ENCODE results near the gene VKORC1L1. TPM values are rescaled to one million over a fixed set of nuclear protein-coding genes. Genes with fewer than 3 reads are reported as not detected.
"Not testable (repeated sequence)": the region's sequence is repeated elsewhere in the genome, so short reads cannot be mapped to it uniquely, and the experiment has no call there.

The VKORC1L1 gene
- total and polyA plus RNA-seq, 2 donors, result 6.0 to 8.5 TPM

DNA sequence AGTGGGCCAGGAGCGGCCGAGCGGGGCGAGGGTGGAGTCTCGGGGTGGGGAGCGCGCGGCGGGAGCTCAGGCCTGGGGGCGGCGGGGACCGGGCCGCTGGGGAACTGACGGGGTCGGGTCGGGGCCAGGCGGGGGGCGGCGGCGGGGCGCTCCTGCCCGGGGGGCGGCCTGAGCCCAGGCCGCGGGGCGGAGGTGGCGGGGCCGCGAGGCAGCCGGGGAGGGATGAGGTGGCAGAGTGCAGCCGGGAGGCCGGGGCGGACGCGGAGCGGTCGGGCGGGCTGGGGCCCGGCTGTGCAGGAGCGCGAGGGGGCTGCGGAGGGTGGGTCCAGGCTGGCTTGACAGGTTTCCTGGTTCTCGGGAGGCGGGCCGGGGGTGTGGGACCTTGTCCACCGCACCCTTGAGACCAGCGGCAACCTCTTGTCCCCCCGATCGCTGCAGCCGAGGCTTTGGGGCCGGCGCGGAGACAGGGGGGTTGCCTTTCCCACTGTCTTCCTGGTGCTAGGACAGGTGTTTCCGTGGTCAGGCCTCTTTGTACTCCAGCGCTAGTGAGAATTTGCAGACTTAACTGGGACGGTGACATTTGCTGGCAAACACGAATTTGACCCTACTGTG, 814 bp downstream of the VKORC1L1 start:
- Histone ChIP-seq H3K4me3 (ENCODE audit: low read length in 2 of 2) (peak overlapping the region; percentile 73 to 74), H3K27ac (ENCODE audit: low read depth in 1 of 2, low read length in 1 of 2) (peak overlapping the region; percentile 17 to 70)
- not testable (repeated sequence) for H3K9me3 ChIP-seq (ENCODE audit: control insufficient read depth in 2 of 2, insufficient read depth in 1 of 2, low read length in 1 of 2); H3K27me3 ChIP-seq (ENCODE audit: control insufficient read depth in 2 of 2, insufficient read depth in 1 of 2, low read length in 1 of 2); H3K36me3 ChIP-seq (ENCODE audit: control insufficient read depth in 2 of 2, insufficient read depth in 2 of 2, low read length in 1 of 2); H3K4me1 ChIP-seq (ENCODE audit: control insufficient read depth in 2 of 2, insufficient read depth in 2 of 2, low read length in 2 of 2)
- peak in 4 of 9 donors; percentile 3 to 25 (median 10) for DNase-seq (ENCODE audit: low read depth in 6 of 9, low spot score in 9 of 9)
- 2% methylated on average over 57 of the region's 57 CpGs for WGBS

DNA sequence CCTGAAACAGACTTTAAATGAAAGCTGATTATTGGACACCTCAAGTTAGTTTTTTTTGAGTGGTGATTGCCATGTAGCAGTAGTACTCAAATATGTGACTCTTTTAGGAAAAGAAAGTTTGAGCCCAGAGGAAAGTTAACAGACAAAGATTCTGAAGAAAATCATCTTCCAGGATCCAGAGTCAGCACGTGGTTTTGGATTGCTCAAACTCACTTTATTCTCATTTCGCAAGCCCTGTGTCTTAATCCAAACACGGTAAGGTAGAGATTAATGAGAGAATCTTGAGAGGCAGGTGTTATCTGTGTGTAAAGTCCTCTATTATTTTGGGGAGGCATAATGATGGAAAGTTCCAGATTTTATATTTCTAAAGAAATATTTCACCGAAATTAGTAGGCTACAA, 2.8 kb downstream of the VKORC1L1 start:
- DNase-seq (ENCODE audit: low read depth in 6 of 9, low spot score in 9 of 9); H3K27me3 ChIP-seq (ENCODE audit: control insufficient read depth in 2 of 2, insufficient read depth in 1 of 2, low read length in 1 of 2); H3K9me3 ChIP-seq (ENCODE audit: control insufficient read depth in 2 of 2, insufficient read depth in 1 of 2, low read length in 1 of 2); H3K36me3 ChIP-seq (ENCODE audit: control insufficient read depth in 2 of 2, insufficient read depth in 2 of 2, low read length in 1 of 2); H3K4me1 ChIP-seq (ENCODE audit: control insufficient read depth in 2 of 2, insufficient read depth in 2 of 2, low read length in 2 of 2); H3K27ac ChIP-seq (ENCODE audit: low read depth in 1 of 2, low read length in 1 of 2); H3K4me3 ChIP-seq (ENCODE audit: low read length in 2 of 2): not testable (repeated sequence)
- WGBS, result 98% methylated on average over 4 of the region's 4 CpGs

DNA sequence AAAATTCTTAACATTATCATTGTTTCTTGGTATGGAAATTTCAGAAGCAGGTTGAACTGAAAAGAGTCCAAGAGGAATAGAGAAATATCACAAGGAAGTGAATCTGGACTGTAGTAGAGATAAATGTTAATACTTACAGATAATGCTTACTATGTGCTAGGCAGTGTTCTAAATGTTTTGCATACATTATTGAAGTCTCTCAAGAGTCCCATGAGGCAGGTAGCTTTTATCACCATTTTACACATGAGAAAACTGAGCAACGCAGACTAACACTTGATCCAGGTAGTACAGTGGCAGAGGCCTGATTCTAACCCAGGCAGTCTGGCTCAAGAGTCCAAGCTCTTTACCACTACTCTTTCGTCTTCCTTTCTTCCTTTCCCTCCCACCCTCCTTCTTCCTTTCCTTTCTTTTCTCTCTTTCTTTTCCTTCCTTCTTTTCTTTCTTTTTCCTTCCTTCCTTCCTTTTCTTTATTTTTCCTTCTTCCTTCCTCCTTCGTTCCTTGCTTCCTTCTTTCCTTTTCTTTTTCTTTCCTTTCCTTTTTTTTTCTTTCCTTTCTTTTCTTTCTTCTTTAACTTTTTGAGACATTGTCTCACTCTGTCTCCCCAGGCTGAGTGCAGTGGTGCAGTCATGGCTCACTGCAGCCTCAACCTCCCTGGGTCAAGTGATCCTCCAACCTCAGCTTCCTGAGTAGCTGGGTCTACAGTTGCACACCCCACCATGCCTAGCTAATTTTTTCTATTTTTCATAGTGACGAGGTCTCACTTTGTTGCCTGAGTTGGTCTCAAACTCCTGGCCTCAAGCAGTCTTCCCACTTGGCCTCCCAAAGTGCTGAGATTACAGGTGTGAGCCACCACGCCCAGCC, 6.6 kb downstream of the VKORC1L1 start:
- not testable (repeated sequence) for H3K4me1 ChIP-seq (ENCODE audit: control insufficient read depth in 2 of 2, insufficient read depth in 2 of 2, low read length in 2 of 2); H3K36me3 ChIP-seq (ENCODE audit: control insufficient read depth in 2 of 2, insufficient read depth in 2 of 2, low read length in 1 of 2); DNase-seq (ENCODE audit: low read depth in 6 of 9, low spot score in 9 of 9); H3K27me3 ChIP-seq (ENCODE audit: control insufficient read depth in 2 of 2, insufficient read depth in 1 of 2, low read length in 1 of 2); H3K27ac ChIP-seq (ENCODE audit: low read depth in 1 of 2, low read length in 1 of 2); H3K4me3 ChIP-seq (ENCODE audit: low read length in 2 of 2); H3K9me3 ChIP-seq (ENCODE audit: control insufficient read depth in 2 of 2, insufficient read depth in 1 of 2, low read length in 1 of 2)
- 74% methylated on average over 5 of the region's 5 CpGs for WGBS

DNA sequence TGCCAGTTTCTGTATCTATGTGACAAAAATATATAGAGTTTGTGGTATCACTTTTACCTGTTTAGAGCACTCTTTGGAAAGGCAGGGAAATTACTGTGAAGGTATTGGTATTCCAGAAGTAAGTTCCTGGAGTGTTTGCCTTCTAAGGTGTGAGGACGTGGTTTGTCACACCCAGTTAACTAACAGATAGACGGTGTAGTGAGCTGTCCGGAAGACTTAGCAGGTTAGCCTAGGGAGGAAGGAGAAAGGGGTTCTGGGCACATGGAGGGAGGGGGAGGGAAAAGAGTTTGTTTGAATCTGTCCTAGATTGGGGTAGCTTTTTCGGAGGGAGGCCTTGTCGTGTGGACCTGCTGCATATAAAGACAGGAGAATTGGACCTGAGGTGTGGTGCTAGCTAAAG, 7.4 kb downstream of the VKORC1L1 start:
- not testable (repeated sequence) for H3K27me3 ChIP-seq (ENCODE audit: control insufficient read depth in 2 of 2, insufficient read depth in 1 of 2, low read length in 1 of 2); H3K36me3 ChIP-seq (ENCODE audit: control insufficient read depth in 2 of 2, insufficient read depth in 2 of 2, low read length in 1 of 2); DNase-seq (ENCODE audit: low read depth in 6 of 9, low spot score in 9 of 9); H3K4me3 ChIP-seq (ENCODE audit: low read length in 2 of 2); H3K9me3 ChIP-seq (ENCODE audit: control insufficient read depth in 2 of 2, insufficient read depth in 1 of 2, low read length in 1 of 2); H3K27ac ChIP-seq (ENCODE audit: low read depth in 1 of 2, low read length in 1 of 2); H3K4me1 ChIP-seq (ENCODE audit: control insufficient read depth in 2 of 2, insufficient read depth in 2 of 2, low read length in 2 of 2)
- 99% methylated on average over 5 of the region's 5 CpGs for WGBS

DNA sequence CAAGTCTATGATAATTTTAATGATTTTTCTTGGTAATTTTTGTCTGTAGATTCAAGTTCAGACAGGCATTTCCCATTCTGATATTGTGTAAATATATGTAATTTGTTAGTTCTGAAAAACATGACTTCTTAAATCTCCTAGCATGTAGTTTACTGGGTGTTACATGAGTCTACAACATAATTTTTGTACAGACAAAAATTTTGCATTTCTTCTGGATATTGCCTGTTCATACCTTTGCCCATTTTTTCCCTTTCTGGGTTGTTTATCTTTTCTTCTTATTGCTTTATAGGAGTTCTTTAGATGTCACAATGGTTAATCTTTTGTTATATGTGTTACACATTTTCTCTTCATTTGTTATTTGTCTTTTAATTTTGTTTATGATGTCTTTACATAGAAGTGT, 12.1 kb downstream of the VKORC1L1 start:
- H3K9me3 ChIP-seq (ENCODE audit: control insufficient read depth in 2 of 2, insufficient read depth in 1 of 2, low read length in 1 of 2); H3K4me3 ChIP-seq (ENCODE audit: low read length in 2 of 2); H3K4me1 ChIP-seq (ENCODE audit: control insufficient read depth in 2 of 2, insufficient read depth in 2 of 2, low read length in 2 of 2); H3K27me3 ChIP-seq (ENCODE audit: control insufficient read depth in 2 of 2, insufficient read depth in 1 of 2, low read length in 1 of 2); H3K36me3 ChIP-seq (ENCODE audit: control insufficient read depth in 2 of 2, insufficient read depth in 2 of 2, low read length in 1 of 2); DNase-seq (ENCODE audit: low read depth in 6 of 9, low spot score in 9 of 9); H3K27ac ChIP-seq (ENCODE audit: low read depth in 1 of 2, low read length in 1 of 2): not testable (repeated sequence)

DNA sequence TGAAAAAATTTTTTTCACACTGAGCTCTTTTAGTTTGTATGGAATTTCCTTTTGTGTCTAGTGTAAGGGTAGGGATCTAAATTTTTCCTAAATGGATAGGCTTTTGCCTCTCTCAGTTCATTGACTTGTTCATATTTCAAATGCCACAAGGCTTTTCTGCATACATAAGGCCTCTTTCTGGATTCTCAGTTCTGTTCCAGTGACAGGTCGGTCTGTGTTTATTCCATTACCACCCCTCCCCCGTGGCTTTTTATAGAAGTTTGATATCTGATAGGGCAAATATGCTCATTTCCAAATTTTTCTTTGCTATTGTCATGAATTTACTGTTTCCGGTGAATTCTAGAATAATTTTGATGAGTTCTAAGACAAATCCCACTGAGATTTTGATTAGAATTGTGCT, 12.7 kb downstream of the VKORC1L1 start:
- 94% methylated on average over 1 of the region's 3 CpGs for WGBS

DNA sequence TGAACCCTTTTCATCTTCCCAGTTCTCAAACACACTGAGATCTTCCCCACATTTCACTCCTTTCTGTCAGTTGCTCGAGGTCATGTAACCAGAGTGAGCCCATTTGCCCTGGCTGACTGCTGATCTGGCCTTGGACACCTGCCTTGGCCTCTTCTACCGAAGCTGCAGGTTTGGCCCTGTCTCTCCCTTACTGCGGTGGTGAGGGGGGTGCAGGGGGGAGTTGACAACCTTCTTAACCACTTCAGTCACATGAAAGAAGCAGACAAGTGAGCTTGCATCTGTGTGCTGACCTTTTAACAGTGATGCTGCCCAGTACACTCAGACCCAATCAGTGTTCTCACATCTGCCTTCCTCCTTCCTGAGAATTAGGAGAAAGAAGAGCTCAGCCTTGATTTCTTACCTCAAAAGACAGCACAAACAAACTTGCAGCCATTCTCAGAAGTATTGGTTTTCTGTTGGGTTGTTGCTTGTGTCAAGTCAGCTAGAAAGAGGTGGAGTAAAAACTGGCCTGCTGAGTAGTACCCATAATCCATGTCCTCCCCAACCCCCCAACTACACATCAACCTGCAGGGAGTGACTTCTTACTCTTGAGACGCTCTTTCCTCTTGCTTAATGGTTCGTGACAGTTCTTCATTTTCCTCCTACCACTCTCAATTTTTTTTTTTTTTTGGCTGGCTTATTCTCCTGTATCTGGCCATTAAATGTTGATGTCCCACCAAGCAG, 15.7 kb downstream of the VKORC1L1 start:
- H3K9me3 ChIP-seq (ENCODE audit: control insufficient read depth in 2 of 2, insufficient read depth in 1 of 2, low read length in 1 of 2); H3K4me3 ChIP-seq (ENCODE audit: low read length in 2 of 2); H3K36me3 ChIP-seq (ENCODE audit: control insufficient read depth in 2 of 2, insufficient read depth in 2 of 2, low read length in 1 of 2); H3K27ac ChIP-seq (ENCODE audit: low read depth in 1 of 2, low read length in 1 of 2); DNase-seq (ENCODE audit: low read depth in 6 of 9, low spot score in 9 of 9); H3K4me1 ChIP-seq (ENCODE audit: control insufficient read depth in 2 of 2, insufficient read depth in 2 of 2, low read length in 2 of 2); H3K27me3 ChIP-seq (ENCODE audit: control insufficient read depth in 2 of 2, insufficient read depth in 1 of 2, low read length in 1 of 2): not testable (repeated sequence)
- WGBS, result 92% methylated on average over 5 of the region's 5 CpGs

More for the DNA sequence above, 12.7 kb downstream of the VKORC1L1 start:
- H3K36me3 ChIP-seq (ENCODE audit: control insufficient read depth in 2 of 2, insufficient read depth in 2 of 2, low read length in 1 of 2); H3K27ac ChIP-seq (ENCODE audit: low read depth in 1 of 2, low read length in 1 of 2); DNase-seq (ENCODE audit: low read depth in 6 of 9, low spot score in 9 of 9); H3K27me3 ChIP-seq (ENCODE audit: control insufficient read depth in 2 of 2, insufficient read depth in 1 of 2, low read length in 1 of 2); H3K4me3 ChIP-seq (ENCODE audit: low read length in 2 of 2); H3K4me1 ChIP-seq (ENCODE audit: control insufficient read depth in 2 of 2, insufficient read depth in 2 of 2, low read length in 2 of 2); H3K9me3 ChIP-seq (ENCODE audit: control insufficient read depth in 2 of 2, insufficient read depth in 1 of 2, low read length in 1 of 2): not testable (repeated sequence)

DNA sequence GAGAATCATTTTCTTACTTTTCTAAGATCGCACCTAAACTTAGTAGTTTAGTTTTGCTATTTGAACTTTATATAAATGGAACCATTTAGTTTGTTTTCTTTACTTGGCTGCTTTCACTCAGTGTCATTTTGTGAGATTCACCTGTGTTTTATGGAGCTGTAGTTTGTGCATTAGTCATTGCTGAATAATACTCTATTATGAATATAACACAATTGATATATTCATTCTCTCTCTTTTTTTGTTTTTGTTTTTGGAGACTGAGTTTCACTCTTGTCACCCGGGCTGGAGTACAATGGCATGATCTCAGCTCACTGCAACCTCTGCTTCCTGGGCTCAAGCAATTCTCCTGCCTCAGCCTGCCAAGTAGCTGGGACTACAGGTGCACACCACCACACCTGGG, 16.8 kb downstream of the VKORC1L1 start:
- not testable (repeated sequence) for H3K27ac ChIP-seq (ENCODE audit: low read depth in 1 of 2, low read length in 1 of 2); H3K36me3 ChIP-seq (ENCODE audit: control insufficient read depth in 2 of 2, insufficient read depth in 2 of 2, low read length in 1 of 2); DNase-seq (ENCODE audit: low read depth in 6 of 9, low spot score in 9 of 9); H3K27me3 ChIP-seq (ENCODE audit: control insufficient read depth in 2 of 2, insufficient read depth in 1 of 2, low read length in 1 of 2); H3K4me3 ChIP-seq (ENCODE audit: low read length in 2 of 2); H3K9me3 ChIP-seq (ENCODE audit: control insufficient read depth in 2 of 2, insufficient read depth in 1 of 2, low read length in 1 of 2); H3K4me1 ChIP-seq (ENCODE audit: control insufficient read depth in 2 of 2, insufficient read depth in 2 of 2, low read length in 2 of 2)
- 98% methylated on average over 2 of the region's 2 CpGs for WGBS

DNA sequence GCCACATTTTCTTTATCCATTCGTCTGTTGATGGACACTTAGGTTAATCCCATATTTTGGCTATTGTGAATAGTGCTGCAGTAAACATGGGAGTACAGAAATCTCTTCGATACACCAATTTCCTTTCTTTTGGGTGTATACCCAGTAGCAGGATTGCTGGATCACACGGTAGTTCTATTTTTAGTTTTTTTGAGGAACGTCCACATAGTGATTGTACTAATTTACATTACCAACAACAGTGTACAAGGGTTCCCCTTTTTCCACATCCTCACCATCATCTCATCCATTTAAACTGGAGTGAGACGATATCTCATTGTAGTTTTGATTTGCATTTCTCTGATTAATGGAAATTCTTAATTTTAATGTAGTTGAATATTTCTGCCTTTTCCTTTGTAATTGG, 19.3 kb downstream of the VKORC1L1 start:
- Histone ChIP-seq H3K27ac (ENCODE audit: low read depth in 1 of 2, low read length in 1 of 2) (no peak overlapping the region), H3K9me3 (ENCODE audit: control insufficient read depth in 2 of 2, insufficient read depth in 1 of 2, low read length in 1 of 2) (no peaks in the 10 kb centered on the region), H3K36me3 (ENCODE audit: control insufficient read depth in 2 of 2, insufficient read depth in 2 of 2, low read length in 1 of 2) (peaks cover 0 to 7% of the 10 kb centered on the region in 2 donors), H3K4me1 (ENCODE audit: control insufficient read depth in 2 of 2, insufficient read depth in 2 of 2, low read length in 2 of 2) (no peaks in the 10 kb centered on the region), H3K27me3 (ENCODE audit: control insufficient read depth in 2 of 2, insufficient read depth in 1 of 2, low read length in 1 of 2) (no peaks in the 10 kb centered on the region), H3K4me3 (ENCODE audit: low read length in 2 of 2) (no peak overlapping the region)
- 97% methylated on average over 5 of the region's 5 CpGs for WGBS
- DNase-seq (ENCODE audit: low read depth in 6 of 9, low spot score in 9 of 9), result no peak

All from thymus (tissue), 11 donors.